ENCODE data around the gene SLC25A45. TPM values are rescaled to one million over a fixed set of nuclear protein-coding genes. Genes with fewer than 3 reads are reported as not detected.

The SLC25A45 gene
- total RNA-seq, 2 experiments from 2014 or later, result 12.8 to 14.4 TPM

DNA sequence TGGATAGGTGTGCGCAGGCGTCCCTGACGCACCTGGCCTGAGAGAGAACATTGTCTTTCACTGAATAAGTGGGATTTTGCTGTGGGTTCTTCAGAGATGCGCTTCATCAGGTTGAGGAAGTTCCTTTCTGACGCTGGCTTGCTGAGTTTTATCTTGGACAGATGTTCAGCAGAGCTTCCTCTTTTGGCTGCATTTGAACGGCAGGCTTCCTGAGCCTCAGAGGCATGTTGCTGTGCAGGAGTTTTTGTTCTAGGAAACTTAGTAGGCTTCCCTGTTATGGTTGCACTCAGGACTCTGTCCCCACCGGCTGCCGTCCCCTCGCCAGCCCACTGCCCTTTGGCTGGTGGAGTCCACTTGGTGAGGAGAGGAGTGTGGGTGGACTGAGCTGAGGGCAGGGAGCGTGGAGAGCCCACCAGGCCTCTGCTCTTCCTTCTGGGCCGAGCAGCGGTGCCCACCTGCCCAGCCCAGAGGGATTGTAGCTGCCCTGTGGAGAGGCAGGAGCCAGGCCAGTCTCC is 21.2 kb upstream of the SLC25A45 start:
- no peak for DNase-seq
- H3K36me3 Mint-ChIP-seq (ENCODE audit: low read depth), result peaks cover 20% of the 10 kb centered on the region
- no peaks in the 10 kb centered on the region for H3K9me3 Mint-ChIP-seq
- ChIA-PET POLR2A (interaction anchor here (0.6 to 4.9 kb wide), 5 partner anchors 12 to 95 kb away, joined by 3 to 24 read pairs (median 3); partner anchors contain the start of gene MALAT1), CTCF (no interaction called here)
- intact Hi-C loops (cut with micrococcal nuclease), result no loop called here
- ATAC-seq, result no peak
- no peaks in the 10 kb centered on the region for H3K27me3 Mint-ChIP-seq
- TF ChIP-seq, protein P1, sequence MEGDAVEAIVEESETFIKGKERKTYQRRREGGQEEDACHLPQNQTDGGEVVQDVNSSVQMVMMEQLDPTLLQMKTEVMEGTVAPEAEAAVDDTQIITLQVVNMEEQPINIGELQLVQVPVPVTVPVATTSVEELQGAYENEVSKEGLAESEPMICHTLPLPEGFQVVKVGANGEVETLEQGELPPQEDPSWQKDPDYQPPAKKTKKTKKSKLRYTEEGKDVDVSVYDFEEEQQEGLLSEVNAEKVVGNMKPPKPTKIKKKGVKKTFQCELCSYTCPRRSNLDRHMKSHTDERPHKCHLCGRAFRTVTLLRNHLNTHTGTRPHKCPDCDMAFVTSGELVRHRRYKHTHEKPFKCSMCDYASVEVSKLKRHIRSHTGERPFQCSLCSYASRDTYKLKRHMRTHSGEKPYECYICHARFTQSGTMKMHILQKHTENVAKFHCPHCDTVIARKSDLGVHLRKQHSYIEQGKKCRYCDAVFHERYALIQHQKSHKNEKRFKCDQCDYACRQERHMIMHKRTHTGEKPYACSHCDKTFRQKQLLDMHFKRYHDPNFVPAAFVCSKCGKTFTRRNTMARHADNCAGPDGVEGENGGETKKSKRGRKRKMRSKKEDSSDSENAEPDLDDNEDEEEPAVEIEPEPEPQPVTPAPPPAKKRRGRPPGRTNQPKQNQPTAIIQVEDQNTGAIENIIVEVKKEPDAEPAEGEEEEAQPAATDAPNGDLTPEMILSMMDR (IDR thresholded peaks at IDR 0.05), result no peak
- no peak overlapping the region for H3K4me3 Mint-ChIP-seq
- H3K4me1 Mint-ChIP-seq (ENCODE audit: low read depth), result peaks cover 6% of the 10 kb centered on the region
- H3K27ac Mint-ChIP-seq, result no peak overlapping the region

DNA sequence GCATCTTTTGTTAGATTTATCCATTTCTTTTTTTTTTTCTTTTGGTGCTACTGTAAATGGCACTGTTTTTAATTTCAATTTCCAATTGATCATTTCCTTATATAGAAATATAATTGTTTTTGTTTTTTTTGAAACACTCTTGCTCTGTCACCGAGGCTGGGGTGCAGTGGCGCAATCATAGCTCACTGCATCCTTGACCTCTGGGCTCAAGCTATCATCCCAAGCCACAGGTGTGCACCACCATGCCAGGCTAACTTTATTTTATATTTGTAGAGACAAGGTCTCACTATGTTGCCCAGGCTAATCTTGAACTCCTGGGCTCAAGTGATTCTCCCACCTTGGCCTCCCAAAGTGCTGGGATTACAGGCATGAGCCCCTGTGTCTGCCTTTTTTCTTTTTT is 20.3 kb upstream of the SLC25A45 start:
- ChIA-PET CTCF (interaction anchor here (0.7 to 1.9 kb wide), 2 partner anchors 14 to 23 kb away, joined by 3 to 7 read pairs; no protein-coding TSS in a partner anchor), POLR2A (interaction anchor here (0.5 to 1.2 kb wide), 3 partner anchors 13 to 269 kb away, joined by 3 to 4 read pairs (median 3); partner anchors contain the start of gene MALAT1)
- Mint-ChIP-seq H3K9me3 (no peaks in the 10 kb centered on the region), H3K27ac (no peak overlapping the region), H3K27me3 (no peaks in the 10 kb centered on the region), H3K4me3 (no peak overlapping the region), H3K4me1 (ENCODE audit: low read depth) (peaks cover 6% of the 10 kb centered on the region), H3K36me3 (ENCODE audit: low read depth) (peaks cover 21% of the 10 kb centered on the region)
- intact Hi-C loops (cut with micrococcal nuclease), result no loop called here
- ATAC-seq (no peak), DNase-seq (no peak)
- TF ChIP-seq, protein P1 (IDR thresholded peaks at IDR 0.05), result no peak

DNA sequence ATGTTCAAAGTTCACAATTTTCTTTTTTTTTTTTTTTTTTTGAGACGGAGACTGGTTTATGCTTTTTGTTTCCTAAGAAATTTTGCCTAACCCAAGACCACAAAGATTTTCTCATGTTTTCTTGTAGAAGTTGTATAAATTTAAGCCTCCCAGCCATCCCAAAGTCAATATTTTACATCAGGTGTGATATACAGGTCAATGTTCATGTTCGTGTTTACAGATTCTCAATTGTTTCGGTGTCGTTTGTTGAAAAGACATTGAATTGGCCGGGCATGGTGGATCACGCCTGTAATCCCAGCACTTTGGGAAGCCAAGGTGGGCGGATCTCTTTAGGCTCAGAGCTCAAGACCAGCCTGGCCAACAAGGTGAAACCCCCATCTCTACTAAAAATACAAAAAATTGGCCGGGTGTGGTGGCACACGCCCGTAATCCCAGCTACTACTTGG is 19.4 kb upstream of the SLC25A45 start:
- CTCF ChIA-PET, result interaction anchor here (1.3 to 1.9 kb wide), 2 partner anchors 14 to 15 kb away, joined by 3 to 7 read pairs; no protein-coding TSS in a partner anchor

DNA sequence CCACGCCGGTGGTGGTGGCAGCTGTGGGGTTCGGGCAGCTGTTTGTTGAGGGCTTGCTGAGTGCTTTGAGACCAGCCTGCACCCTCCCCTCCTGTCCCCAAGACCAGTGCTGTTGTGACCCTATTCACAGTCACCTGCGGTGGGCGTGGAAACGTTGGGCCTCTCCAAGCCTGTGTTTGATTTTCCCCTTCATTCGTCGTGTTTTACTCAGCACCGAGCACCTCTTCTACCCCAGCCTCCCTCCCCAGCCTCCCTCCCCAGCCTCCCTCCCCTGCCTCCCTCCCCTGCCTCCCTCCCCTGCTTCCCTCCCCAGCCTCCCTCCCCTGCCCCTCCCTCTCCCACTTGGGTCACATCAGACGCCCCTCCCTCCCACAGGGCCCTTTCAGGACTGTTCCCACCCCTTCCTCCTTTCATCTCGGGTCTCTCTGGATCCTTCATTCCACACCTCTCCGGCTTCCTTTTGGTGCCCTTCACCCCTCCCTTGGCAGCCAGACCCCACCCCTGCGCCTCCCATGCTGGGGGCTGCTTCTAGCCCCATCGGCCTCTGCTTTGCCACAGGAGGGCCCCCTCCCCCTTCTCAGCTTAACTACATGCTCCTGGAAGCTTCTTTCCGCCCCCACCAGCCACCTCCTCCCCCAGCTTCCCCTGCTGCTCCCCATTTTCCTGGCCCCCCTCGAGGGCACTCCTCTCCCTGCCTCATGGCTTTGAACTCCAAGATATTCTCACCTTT is 18.8 kb upstream of the SLC25A45 start:
- intact Hi-C loops (cut with micrococcal nuclease), result no loop called here
- DNase-seq, result no peak
- no peak overlapping the region for H3K27ac Mint-ChIP-seq
- peak; percentile 17 for ATAC-seq
- H3K36me3 Mint-ChIP-seq (ENCODE audit: low read depth), result peaks cover 25% of the 10 kb centered on the region
- no peak overlapping the region for H3K4me3 Mint-ChIP-seq
- POLR2A ChIA-PET, result interaction anchor here (0.6 to 1.9 kb wide), 4 partner anchors 14 to 134 kb away, joined by 3 to 6 read pairs (median 4); partner anchors contain the start of gene MALAT1
- no peaks in the 10 kb centered on the region for H3K9me3 Mint-ChIP-seq
- H3K27me3 Mint-ChIP-seq, result no peaks in the 10 kb centered on the region
- TF ChIP-seq, protein P1 (IDR thresholded peaks at IDR 0.05), result no peak
- peaks cover 6% of the 10 kb centered on the region for H3K4me1 Mint-ChIP-seq (ENCODE audit: low read depth)
- CTCF ChIA-PET, result interaction anchor here (0.7 to 1.9 kb wide), 4 partner anchors 13 to 139 kb away, joined by 3 to 7 read pairs (median 3); no protein-coding TSS in a partner anchor

More for the DNA sequence above, 19.4 kb upstream of the SLC25A45 start:
- Mint-ChIP-seq H3K36me3 (ENCODE audit: low read depth) (peaks cover 25% of the 10 kb centered on the region), H3K4me3 (no peak overlapping the region), H3K27me3 (no peaks in the 10 kb centered on the region), H3K4me1 (ENCODE audit: low read depth) (peaks cover 6% of the 10 kb centered on the region), H3K9me3 (no peaks in the 10 kb centered on the region), H3K27ac (no peak overlapping the region)
- TF ChIP-seq, protein P1 (IDR thresholded peaks at IDR 0.05), result no peak
- ATAC-seq, result no peak
- intact Hi-C loops (cut with micrococcal nuclease), result no loop called here
- no peak for DNase-seq
- POLR2A ChIA-PET, result interaction anchor here (0.6 kb wide), 1 partner anchor 119 kb away, joined by 3 read pairs; no protein-coding TSS in a partner anchor
